ENCODE results near the gene ABCC5.

GRCh38 chr3:183931881-183932280 lies 85.8 kb downstream of the ABCC5 start:
- no peak for TF ChIP-seq CTCF (conservative IDR thresholded peaks at IDR 0.05)
- TF ChIP-seq EZH2 (IDR thresholded peaks at IDR 0.05; ENCODE audit: low read depth) = no peak

Data from PC-9 (cell line).